Measurements from ENCODE around the gene KCNMA1. TPM values are rescaled to one million over a fixed set of nuclear protein-coding genes. Genes with fewer than 3 reads are reported as not detected.

KCNMA1 gene
- total RNA-seq, 1 donor, result 77.8 TPM

DNA sequence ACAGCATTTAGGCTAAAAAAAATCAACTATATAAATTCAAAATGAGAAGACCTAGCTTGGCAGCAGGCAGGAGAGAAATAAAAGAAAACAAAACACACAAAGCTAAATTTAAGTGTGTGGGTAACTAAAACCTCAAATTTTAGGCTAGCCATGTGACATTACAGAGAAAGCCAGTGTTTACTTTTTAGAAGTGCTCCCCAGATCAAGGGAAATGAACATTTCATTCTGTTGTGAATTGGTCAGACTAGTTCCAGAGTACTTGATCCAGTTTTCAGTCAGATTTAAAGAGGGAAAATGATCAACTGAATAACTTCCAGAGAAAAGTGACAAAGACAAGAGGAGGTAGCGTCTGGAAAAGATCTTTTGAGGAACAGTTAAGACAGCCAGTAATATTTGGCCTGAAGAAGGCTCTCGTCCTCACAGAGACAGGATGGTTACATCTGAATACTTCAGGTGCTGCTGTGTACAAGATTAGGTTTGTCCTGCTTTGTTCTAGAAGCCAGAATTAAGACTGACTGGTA lies 563.4 kb downstream of the KCNMA1 start:
- no peaks in the 10 kb centered on the region for H4K20me1 ChIP-seq (ENCODE audit: insufficient read depth, low read length)
- no peaks in the 10 kb centered on the region for H3K27me3 ChIP-seq (ENCODE audit: insufficient read depth, low read length)
- no peaks in the 10 kb centered on the region for H3K9me3 ChIP-seq (ENCODE audit: low read depth, low read length)
- H3K4me3 ChIP-seq (ENCODE audit: insufficient read depth, low read length), result no peak overlapping the region
- peaks cover 8% of the 10 kb centered on the region for H3K36me3 ChIP-seq (ENCODE audit: insufficient read depth, low read length)
- no peak overlapping the region for H2AFZ ChIP-seq (ENCODE audit: low read length)
- no peaks in the 10 kb centered on the region for H3K4me1 ChIP-seq (ENCODE audit: insufficient read depth, low read length)
- peak; percentile 47 for DNase-seq (ENCODE audit: insufficient read length, low spot score, missing footprints)
- no peak overlapping the region for H3K4me2 ChIP-seq (ENCODE audit: insufficient read depth, low read length)
- no peak overlapping the region for H3K27ac ChIP-seq (ENCODE audit: low read depth, low read length)
- no peaks in the 10 kb centered on the region for H3K79me2 ChIP-seq (ENCODE audit: insufficient read depth, low read length)
- TF ChIP-seq, protein P1, sequence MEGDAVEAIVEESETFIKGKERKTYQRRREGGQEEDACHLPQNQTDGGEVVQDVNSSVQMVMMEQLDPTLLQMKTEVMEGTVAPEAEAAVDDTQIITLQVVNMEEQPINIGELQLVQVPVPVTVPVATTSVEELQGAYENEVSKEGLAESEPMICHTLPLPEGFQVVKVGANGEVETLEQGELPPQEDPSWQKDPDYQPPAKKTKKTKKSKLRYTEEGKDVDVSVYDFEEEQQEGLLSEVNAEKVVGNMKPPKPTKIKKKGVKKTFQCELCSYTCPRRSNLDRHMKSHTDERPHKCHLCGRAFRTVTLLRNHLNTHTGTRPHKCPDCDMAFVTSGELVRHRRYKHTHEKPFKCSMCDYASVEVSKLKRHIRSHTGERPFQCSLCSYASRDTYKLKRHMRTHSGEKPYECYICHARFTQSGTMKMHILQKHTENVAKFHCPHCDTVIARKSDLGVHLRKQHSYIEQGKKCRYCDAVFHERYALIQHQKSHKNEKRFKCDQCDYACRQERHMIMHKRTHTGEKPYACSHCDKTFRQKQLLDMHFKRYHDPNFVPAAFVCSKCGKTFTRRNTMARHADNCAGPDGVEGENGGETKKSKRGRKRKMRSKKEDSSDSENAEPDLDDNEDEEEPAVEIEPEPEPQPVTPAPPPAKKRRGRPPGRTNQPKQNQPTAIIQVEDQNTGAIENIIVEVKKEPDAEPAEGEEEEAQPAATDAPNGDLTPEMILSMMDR (IDR thresholded peaks at IDR 0.05; ENCODE audit: extremely low read depth, low read depth, low read length), result no peak

DNA sequence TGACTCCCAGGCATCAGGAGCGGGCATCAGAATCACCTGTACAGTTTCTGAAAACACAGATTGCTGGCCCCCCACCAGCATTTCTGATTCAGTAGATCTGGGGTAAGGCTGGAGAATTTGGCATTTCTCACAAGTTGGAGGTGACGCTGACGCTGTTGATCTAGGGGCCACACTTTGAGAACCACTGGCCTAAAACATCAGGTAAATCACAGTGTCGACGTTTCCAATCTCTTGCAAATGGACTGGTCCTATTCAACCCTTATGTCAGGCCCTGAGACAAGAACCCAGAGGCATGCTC lies 564.0 kb downstream of the KCNMA1 start:
- Histone ChIP-seq H3K27me3 (ENCODE audit: insufficient read depth, low read length) (no peaks in the 10 kb centered on the region), H3K27ac (ENCODE audit: low read depth, low read length) (no peak overlapping the region), H3K79me2 (ENCODE audit: insufficient read depth, low read length) (no peaks in the 10 kb centered on the region), H3K36me3 (ENCODE audit: insufficient read depth, low read length) (peaks cover 5% of the 10 kb centered on the region), H3K4me2 (ENCODE audit: insufficient read depth, low read length) (no peak overlapping the region), H3K9me3 (ENCODE audit: low read depth, low read length) (no peaks in the 10 kb centered on the region), H3K4me1 (ENCODE audit: insufficient read depth, low read length) (no peaks in the 10 kb centered on the region), H4K20me1 (ENCODE audit: insufficient read depth, low read length) (no peaks in the 10 kb centered on the region), H2AFZ (ENCODE audit: low read length) (no peak overlapping the region), H3K4me3 (ENCODE audit: insufficient read depth, low read length) (no peak overlapping the region)
- no peak for DNase-seq (ENCODE audit: insufficient read length, low spot score, missing footprints)
- TF ChIP-seq, protein P1 (IDR thresholded peaks at IDR 0.05; ENCODE audit: extremely low read depth, low read depth, low read length), result no peak

DNA sequence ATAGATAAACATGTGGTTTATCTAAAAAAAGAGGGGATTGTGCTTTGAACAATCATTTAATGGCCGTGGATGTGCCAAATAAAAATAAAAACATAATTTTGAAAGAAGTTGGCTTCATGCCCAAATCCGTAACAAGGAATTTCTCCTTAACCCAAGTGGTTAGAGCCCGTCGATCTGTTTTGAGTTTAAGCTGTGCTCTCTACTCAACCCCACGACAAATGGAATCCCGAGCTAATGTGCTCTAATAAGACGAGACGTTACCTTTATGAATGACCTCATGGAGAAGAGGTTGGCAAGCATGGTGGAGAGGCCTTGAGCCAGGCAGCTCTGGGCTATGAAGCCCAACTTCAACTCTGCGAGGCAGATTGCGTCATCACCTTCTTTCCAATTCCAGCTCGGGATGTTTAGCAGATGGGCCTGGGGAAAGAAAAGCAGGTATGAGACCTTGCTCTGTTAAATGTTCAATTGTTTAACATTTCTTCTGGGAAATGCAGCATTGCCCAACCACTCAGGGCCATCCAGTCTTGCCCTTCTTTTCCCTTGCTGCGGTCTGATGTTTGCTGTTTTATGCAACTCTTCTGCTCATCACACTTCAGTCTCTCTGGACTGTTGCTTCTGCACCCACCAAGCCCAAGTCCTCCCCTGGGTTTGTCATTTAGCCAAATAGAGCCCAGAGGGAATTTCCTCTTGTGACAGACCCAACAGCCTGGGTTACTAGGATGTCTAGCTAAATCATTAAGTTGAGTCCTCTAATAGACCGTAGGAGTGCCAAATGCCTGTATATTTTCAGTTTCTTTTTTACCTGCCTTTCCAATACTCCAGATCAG lies 564.6 kb downstream of the KCNMA1 start:
- no peak overlapping the region for H3K27ac ChIP-seq (ENCODE audit: low read depth, low read length)
- no peaks in the 10 kb centered on the region for H3K79me2 ChIP-seq (ENCODE audit: insufficient read depth, low read length)
- no peaks in the 10 kb centered on the region for H3K27me3 ChIP-seq (ENCODE audit: insufficient read depth, low read length)
- peaks cover 3% of the 10 kb centered on the region for H3K36me3 ChIP-seq (ENCODE audit: insufficient read depth, low read length)
- H3K4me2 ChIP-seq (ENCODE audit: insufficient read depth, low read length), result no peak overlapping the region
- TF ChIP-seq, protein P1 (IDR thresholded peaks at IDR 0.05; ENCODE audit: extremely low read depth, low read depth, low read length), result no peak
- no peaks in the 10 kb centered on the region for H4K20me1 ChIP-seq (ENCODE audit: insufficient read depth, low read length)
- no peaks in the 10 kb centered on the region for H3K4me1 ChIP-seq (ENCODE audit: insufficient read depth, low read length)
- H3K9me3 ChIP-seq (ENCODE audit: low read depth, low read length), result no peaks in the 10 kb centered on the region
- no peak overlapping the region for H2AFZ ChIP-seq (ENCODE audit: low read length)
- H3K4me3 ChIP-seq (ENCODE audit: insufficient read depth, low read length), result no peak overlapping the region
- DNase-seq (ENCODE audit: insufficient read length, low spot score, missing footprints), result peak; percentile 35

DNA sequence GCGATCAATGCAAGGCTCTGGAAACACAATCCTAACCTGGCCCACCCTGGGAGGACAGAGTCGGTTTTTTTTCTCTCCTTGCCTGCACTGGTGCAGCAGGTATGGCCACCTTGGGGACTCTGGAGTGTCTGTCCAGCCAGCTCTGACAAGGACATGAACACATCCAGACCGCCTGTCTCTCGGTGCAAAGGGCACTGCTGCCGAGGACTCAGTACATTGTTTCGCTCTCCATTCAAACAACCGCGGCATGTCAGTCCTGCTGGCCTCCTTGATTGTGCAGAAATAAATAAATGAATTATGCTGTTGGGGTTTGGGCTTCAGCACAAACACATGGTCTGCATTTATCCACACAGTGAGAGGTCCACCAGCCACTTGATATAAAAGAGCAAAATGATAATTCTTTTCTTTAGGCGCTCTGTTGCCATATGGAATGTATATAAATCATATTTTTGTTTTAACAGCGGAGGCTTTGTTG lies 565.2 kb downstream of the KCNMA1 start:
- H4K20me1 ChIP-seq (ENCODE audit: insufficient read depth, low read length), result no peaks in the 10 kb centered on the region
- no peak overlapping the region for H3K4me2 ChIP-seq (ENCODE audit: insufficient read depth, low read length)
- H3K27me3 ChIP-seq (ENCODE audit: insufficient read depth, low read length), result no peaks in the 10 kb centered on the region
- H3K27ac ChIP-seq (ENCODE audit: low read depth, low read length), result no peak overlapping the region
- TF ChIP-seq, protein P1 (IDR thresholded peaks at IDR 0.05; ENCODE audit: extremely low read depth, low read depth, low read length), result no peak
- H3K4me3 ChIP-seq (ENCODE audit: insufficient read depth, low read length), result no peak overlapping the region
- peaks cover 3% of the 10 kb centered on the region for H3K36me3 ChIP-seq (ENCODE audit: insufficient read depth, low read length)
- H3K79me2 ChIP-seq (ENCODE audit: insufficient read depth, low read length), result no peaks in the 10 kb centered on the region
- H2AFZ ChIP-seq (ENCODE audit: low read length), result no peak overlapping the region
- no peak for DNase-seq (ENCODE audit: insufficient read length, low spot score, missing footprints)
- H3K4me1 ChIP-seq (ENCODE audit: insufficient read depth, low read length), result no peaks in the 10 kb centered on the region
- H3K9me3 ChIP-seq (ENCODE audit: low read depth, low read length), result no peaks in the 10 kb centered on the region

Data from osteoblast (primary cell).